HepG2 (cell line): ENCODE results near the gene OR6S1. TPM values are rescaled to one million over a fixed set of nuclear protein-coding genes. Genes with fewer than 3 reads are reported as not detected.

ENCODE experiments used
- HIC2 ChIP-seq: sonication (generic); formaldehyde crosslinking; IDR thresholded peaks from 2 replicates; pipeline ENCODE4 v1.9.0; 2022; ENCODE audit warnings: low read depth, missing genetic modification reagents
- HNF4G ChIP-seq, 2 experiments: sonication (generic) in 1 of 2; formaldehyde crosslinking in 1 of 2; IDR thresholded peaks; 2 replicates each; pipeline versions ENCODE4 v1.4.0 to v1.6.1; 2011 to 2020; ENCODE audit warnings: borderline replicate concordance in 2 of 2, low read depth in 2 of 2, mild to moderate bottlenecking in 2 of 2, low read length in 1 of 2, missing genetic modification reagents in 1 of 2, moderate library complexity in 1 of 2
- KDM2A ChIP-seq: sonication (generic); formaldehyde crosslinking; IDR thresholded peaks from 2 replicates; pipeline ENCODE4 v1.4.0; 2020; ENCODE audit warnings: low read depth, missing genetic modification reagents, borderline replicate concordance
- MYNN ChIP-seq: sonication (generic); formaldehyde crosslinking; IDR thresholded peaks from 2 replicates; pipeline ENCODE4 v1.4.0; 2020; ENCODE audit warnings: mild to moderate bottlenecking, low read depth, missing genetic modification reagents
- NFE2 ChIP-seq: sonication (generic); formaldehyde crosslinking; IDR thresholded peaks from 2 replicates; pipeline ENCODE4 v1.4.0; 2020; ENCODE audit warnings: missing genetic modification reagents
- NFE2L1 ChIP-seq: sonication (generic); formaldehyde crosslinking; IDR thresholded peaks from 2 replicates; pipeline ENCODE4 v1.4.0; 2020; ENCODE audit warnings: missing genetic modification reagents, mild to moderate bottlenecking, borderline replicate concordance
- RNF2 ChIP-seq: fragments of 450-650 bp; conservative IDR thresholded peaks from 2 replicates; pipeline ENCODE4 v1.6.1; 2016; ENCODE audit warnings: low read depth
- RXRB ChIP-seq: IDR thresholded peaks from 2 replicates; pipeline ENCODE4 v1.6.1; 2016; ENCODE audit warnings: borderline replicate concordance, missing genetic modification reagents, missing compliant biosample characterization
- SOX5 ChIP-seq: IDR thresholded peaks from 2 replicates; pipeline ENCODE4 v1.6.1; 2016; ENCODE audit warnings: borderline replicate concordance
- TRIM22 ChIP-seq: fragments of 450-650 bp; IDR thresholded peaks from 2 replicates; pipeline ENCODE4 v1.6.1; 2017
- ZNF564 ChIP-seq: sonication (generic); formaldehyde crosslinking; IDR thresholded peaks from 2 replicates; pipeline ENCODE4 v1.8.1; 2023; ENCODE audit warnings: mild to moderate bottlenecking, missing genetic modification reagents
- polyA plus RNA-seq, 8 experiments: library from polyadenylated mRNA; depleted of rRNA in 3 of 8; stranded (reverse) in 7 of 8; unstranded in 1 of 8; fragments of >200 nt; fragmentation: Illumina TruSeq in 4 of 8; extraction: Trizol in 4 of 8; gene quantifications; 2 replicates each; pipeline versions ENCODE4 v1.2.1 to v1.2.3, GENCODE V29; 2011 to 2016; ENCODE audit warnings: low read depth in 4 of 8, missing spikeins in 1 of 8, mixed read lengths in 1 of 8; ENCODE audit not compliant: insufficient read depth in 1 of 8
- total RNA-seq, 5 experiments: library from RNA; depleted of rRNA; stranded (reverse); fragments of >200 nt; fragmentation: Illumina TruSeq; extraction: Trizol; gene quantifications; 2 replicates each; pipeline ENCODE4 v1.2.3, GENCODE V29; 2016; ENCODE audit warnings: low read depth in 1 of 5
- TF ChIP-seq, protein P1 (sequence below), 2 experiments: IDR thresholded peaks; 2 replicates each; pipeline ENCODE4 v1.6.1; 2011 to 2012; ENCODE audit warnings: low read length in 2 of 2, borderline replicate concordance in 1 of 2, low read depth in 1 of 2, mild to moderate bottlenecking in 1 of 2, moderate library complexity in 1 of 2
- TF ChIP-seq, protein P2 (sequence below): sonication (generic); formaldehyde crosslinking; IDR thresholded peaks from 2 replicates; pipeline ENCODE4 v1.5.0; 2020; ENCODE audit warnings: mild to moderate bottlenecking, missing genetic modification reagents
- TF ChIP-seq, protein P3 (sequence below): sonication (generic); formaldehyde crosslinking; IDR thresholded peaks from 2 replicates; pipeline ENCODE4 v1.4.0; 2020; ENCODE audit warnings: low read depth, missing genetic modification reagents

Gene OR6S1
- total and polyA plus RNA-seq, 2 of the 13 experiments (the other 11 are each of a cell fraction or from before 2014, with no cell fraction given): 0.09 TPM; not detected in 1

DNA sequence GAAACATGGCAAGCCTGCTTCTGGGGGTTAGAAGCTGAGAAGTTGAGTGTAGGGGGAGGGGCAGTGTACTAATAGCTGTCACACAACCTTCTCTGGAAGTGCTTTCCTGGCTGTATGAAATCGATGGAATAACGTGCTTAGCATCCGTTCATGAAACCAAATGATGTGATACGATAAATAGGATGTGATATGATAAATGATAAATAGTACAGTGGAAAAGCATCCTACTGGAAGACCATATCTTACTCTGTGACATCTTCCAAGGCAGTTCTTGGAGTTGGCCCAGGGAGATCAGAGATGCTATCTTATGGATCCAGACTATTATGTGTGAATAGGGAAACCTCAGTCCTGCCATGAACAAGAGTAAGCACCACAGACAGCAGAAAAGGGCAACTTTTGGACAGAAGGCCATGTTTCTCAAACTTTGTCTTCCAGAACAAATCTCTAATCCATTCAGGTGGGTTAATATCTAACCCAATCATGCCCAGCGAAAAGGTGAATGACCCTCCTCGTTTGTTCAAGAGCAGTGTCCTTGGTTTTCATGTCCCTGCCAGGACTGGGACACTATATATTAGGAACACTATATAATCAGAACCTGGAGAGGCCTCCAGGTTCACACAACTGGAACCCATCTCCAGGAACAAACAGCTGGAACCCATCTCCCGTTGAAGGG, 46.8 kb upstream of the OR6S1 start, which contains the start of gene ANG (continued):
- TF ChIP-seq NFE2L1 (CRISPR knock-in tag) (no peak), NFE2 (no peak), MYNN (no peak), KDM2A (CRISPR knock-in tag) (no peak), RXRB (peak; percentile 87), HNF4G (IDR thresholded peaks at IDR 0.05; ENCODE audit: borderline replicate concordance, low read depth, low read length) (peak; percentile 9; the same call in 1 of the 2 replicates), HNF4G (CRISPR knock-in tag; IDR thresholded peaks at IDR 0.05; ENCODE audit: borderline replicate concordance, low read depth) (no peak), HIC2 (no peak), ZNF564 (0 out of 2 replicates have a peak, but pooled peaks have one; percentile 24), RNF2 (no peak), SOX5 (CRISPR knock-in tag) (peak; percentile 40; the same call in 1 of the 2 replicates), TRIM22 (no peak)
- TF ChIP-seq, protein P1, sequence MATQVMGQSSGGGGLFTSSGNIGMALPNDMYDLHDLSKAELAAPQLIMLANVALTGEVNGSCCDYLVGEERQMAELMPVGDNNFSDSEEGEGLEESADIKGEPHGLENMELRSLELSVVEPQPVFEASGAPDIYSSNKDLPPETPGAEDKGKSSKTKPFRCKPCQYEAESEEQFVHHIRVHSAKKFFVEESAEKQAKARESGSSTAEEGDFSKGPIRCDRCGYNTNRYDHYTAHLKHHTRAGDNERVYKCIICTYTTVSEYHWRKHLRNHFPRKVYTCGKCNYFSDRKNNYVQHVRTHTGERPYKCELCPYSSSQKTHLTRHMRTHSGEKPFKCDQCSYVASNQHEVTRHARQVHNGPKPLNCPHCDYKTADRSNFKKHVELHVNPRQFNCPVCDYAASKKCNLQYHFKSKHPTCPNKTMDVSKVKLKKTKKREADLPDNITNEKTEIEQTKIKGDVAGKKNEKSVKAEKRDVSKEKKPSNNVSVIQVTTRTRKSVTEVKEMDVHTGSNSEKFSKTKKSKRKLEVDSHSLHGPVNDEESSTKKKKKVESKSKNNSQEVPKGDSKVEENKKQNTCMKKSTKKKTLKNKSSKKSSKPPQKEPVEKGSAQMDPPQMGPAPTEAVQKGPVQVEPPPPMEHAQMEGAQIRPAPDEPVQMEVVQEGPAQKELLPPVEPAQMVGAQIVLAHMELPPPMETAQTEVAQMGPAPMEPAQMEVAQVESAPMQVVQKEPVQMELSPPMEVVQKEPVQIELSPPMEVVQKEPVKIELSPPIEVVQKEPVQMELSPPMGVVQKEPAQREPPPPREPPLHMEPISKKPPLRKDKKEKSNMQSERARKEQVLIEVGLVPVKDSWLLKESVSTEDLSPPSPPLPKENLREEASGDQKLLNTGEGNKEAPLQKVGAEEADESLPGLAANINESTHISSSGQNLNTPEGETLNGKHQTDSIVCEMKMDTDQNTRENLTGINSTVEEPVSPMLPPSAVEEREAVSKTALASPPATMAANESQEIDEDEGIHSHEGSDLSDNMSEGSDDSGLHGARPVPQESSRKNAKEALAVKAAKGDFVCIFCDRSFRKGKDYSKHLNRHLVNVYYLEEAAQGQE (IDR thresholded peaks at IDR 0.05; ENCODE audit: borderline replicate concordance in 1 of 2, low read depth in 1 of 2, low read length in 2 of 2): peak in 1 of 2 experiments; percentile 42; a peak in 1 of 4 replicates
- TF ChIP-seq, protein P2, sequence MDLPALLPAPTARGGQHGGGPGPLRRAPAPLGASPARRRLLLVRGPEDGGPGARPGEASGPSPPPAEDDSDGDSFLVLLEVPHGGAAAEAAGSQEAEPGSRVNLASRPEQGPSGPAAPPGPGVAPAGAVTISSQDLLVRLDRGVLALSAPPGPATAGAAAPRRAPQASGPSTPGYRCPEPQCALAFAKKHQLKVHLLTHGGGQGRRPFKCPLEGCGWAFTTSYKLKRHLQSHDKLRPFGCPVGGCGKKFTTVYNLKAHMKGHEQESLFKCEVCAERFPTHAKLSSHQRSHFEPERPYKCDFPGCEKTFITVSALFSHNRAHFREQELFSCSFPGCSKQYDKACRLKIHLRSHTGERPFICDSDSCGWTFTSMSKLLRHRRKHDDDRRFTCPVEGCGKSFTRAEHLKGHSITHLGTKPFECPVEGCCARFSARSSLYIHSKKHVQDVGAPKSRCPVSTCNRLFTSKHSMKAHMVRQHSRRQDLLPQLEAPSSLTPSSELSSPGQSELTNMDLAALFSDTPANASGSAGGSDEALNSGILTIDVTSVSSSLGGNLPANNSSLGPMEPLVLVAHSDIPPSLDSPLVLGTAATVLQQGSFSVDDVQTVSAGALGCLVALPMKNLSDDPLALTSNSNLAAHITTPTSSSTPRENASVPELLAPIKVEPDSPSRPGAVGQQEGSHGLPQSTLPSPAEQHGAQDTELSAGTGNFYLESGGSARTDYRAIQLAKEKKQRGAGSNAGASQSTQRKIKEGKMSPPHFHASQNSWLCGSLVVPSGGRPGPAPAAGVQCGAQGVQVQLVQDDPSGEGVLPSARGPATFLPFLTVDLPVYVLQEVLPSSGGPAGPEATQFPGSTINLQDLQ (CRISPR knock-in tag): no peak
- TF ChIP-seq, protein P3, sequence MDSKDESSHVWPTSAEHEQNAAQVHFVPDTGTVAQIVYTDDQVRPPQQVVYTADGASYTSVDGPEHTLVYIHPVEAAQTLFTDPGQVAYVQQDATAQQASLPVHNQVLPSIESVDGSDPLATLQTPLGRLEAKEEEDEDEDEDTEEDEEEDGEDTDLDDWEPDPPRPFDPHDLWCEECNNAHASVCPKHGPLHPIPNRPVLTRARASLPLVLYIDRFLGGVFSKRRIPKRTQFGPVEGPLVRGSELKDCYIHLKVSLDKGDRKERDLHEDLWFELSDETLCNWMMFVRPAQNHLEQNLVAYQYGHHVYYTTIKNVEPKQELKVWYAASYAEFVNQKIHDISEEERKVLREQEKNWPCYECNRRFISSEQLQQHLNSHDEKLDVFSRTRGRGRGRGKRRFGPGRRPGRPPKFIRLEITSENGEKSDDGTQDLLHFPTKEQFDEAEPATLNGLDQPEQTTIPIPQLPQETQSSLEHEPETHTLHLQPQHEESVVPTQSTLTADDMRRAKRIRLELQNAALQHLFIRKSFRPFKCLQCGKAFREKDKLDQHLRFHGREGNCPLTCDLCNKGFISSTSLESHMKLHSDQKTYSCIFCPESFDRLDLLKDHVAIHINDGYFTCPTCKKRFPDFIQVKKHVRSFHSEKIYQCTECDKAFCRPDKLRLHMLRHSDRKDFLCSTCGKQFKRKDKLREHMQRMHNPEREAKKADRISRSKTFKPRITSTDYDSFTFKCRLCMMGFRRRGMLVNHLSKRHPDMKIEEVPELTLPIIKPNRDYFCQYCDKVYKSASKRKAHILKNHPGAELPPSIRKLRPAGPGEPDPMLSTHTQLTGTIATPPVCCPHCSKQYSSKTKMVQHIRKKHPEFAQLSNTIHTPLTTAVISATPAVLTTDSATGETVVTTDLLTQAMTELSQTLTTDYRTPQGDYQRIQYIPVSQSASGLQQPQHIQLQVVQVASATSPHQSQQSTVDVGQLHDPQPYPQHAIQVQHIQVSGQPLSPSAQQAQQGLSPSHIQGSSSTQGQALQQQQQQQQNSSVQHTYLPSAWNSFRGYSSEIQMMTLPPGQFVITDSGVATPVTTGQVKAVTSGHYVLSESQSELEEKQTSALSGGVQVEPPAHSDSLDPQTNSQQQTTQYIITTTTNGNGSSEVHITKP (CRISPR knock-in tag): no peak
